Measurements from ENCODE around the gene RHD. TPM values are rescaled to one million over a fixed set of nuclear protein-coding genes. Genes with fewer than 3 reads are reported as not detected.

RHD gene
- total RNA-seq, 1 donor from 2014 or later = not detected

DNA sequence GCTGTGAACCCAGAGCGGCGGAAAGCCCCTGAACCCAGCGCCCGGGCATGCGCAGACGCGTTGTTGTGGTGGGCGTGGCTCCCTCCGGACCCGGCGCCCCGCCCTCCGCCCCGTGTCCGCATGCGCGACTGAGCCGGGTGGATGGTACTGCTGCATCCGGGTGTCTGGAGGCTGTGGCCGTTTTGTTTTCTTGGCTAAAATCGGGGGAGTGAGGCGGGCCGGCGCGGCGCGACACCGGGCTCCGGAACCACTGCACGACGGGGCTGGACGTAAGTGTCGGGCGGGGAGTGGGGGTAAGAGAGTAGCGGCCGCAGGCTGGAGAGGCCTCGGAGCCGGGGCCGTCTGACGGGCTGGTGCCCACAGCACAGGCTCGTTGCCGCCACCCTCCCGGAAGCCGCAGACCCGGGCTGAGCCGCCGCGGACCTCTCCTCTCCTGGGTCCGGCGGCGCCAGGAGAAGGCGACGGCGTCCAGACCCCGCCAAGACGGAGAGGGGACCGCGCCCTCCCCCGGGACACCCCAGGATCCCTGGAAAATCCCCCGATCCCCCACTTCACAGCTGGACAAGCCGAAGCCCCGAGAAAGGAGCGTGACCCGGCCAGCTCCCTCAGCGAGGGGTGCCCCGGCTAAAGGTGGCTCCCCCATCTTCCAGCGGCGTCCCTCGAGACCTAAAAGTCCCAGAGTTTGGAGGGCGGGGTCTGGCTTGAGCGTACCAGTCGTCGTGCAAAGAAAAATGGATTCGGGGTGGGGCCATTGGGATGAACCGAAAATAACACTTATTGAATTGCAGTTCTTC lies 66.1 kb downstream of the RHD start, which contains the start of gene TMEM50A:
Gene TMEM50A, plus strand, starts transcription at position 147 of the 794 bp plus-strand sequence. CDS start 2,153 bp downstream, outside the sequence.
- Histone ChIP-seq H3K27me3 (ENCODE audit: low read depth) (no peaks in the 10 kb centered on the region), H3K4me1 (peaks cover 20% of the 10 kb centered on the region), H3K27ac (peak within 1 kb of the TSS; percentile 95), H3K36me3 (peaks cover 9% of the 10 kb centered on the region), H3K9me3 (no peaks in the 10 kb centered on the region), H3K4me3 (peak within 1 kb of the TSS; percentile 94)
- intact Hi-C loops (cut with DNase I) = no loop called here
- TF ChIP-seq, protein P1, sequence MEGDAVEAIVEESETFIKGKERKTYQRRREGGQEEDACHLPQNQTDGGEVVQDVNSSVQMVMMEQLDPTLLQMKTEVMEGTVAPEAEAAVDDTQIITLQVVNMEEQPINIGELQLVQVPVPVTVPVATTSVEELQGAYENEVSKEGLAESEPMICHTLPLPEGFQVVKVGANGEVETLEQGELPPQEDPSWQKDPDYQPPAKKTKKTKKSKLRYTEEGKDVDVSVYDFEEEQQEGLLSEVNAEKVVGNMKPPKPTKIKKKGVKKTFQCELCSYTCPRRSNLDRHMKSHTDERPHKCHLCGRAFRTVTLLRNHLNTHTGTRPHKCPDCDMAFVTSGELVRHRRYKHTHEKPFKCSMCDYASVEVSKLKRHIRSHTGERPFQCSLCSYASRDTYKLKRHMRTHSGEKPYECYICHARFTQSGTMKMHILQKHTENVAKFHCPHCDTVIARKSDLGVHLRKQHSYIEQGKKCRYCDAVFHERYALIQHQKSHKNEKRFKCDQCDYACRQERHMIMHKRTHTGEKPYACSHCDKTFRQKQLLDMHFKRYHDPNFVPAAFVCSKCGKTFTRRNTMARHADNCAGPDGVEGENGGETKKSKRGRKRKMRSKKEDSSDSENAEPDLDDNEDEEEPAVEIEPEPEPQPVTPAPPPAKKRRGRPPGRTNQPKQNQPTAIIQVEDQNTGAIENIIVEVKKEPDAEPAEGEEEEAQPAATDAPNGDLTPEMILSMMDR (IDR thresholded peaks at IDR 0.05) = no peak
- DNase-seq = peak; percentile 92
- peak; percentile 98 to 100 for ATAC-seq

DNA sequence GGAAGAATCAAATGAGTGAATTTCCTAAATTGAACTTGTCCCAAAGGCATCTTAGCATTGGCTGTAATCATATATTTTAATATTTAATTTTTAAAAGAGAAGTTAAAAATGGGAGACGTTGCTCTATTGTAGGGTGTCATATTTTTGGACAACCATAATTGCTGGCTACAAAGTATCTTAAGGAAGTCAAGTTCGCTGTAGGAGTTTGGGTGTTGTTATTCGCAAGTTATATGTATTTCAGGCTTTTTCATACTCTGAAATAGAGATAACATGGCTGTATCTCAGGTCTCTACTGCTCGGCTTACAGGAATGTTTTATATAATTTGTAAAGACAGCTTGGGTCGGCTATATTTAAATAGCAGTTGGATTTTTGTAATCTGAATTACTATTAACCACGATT lies 66.7 kb downstream of the RHD start:
- intact Hi-C loops (cut with DNase I) = no loop called here
- TF ChIP-seq, protein P1 (IDR thresholded peaks at IDR 0.05) = no peak
- ATAC-seq (no peak), DNase-seq (no peak)
- H3K4me1 ChIP-seq = peaks cover 20% of the 10 kb centered on the region
- H3K27ac ChIP-seq = peak overlapping the region; percentile 95
- no peaks in the 10 kb centered on the region for H3K27me3 ChIP-seq (ENCODE audit: low read depth)
- H3K36me3 ChIP-seq = peaks cover 15% of the 10 kb centered on the region
- no peaks in the 10 kb centered on the region for H3K9me3 ChIP-seq
- H3K4me3 ChIP-seq = peak overlapping the region; percentile 94

DNA sequence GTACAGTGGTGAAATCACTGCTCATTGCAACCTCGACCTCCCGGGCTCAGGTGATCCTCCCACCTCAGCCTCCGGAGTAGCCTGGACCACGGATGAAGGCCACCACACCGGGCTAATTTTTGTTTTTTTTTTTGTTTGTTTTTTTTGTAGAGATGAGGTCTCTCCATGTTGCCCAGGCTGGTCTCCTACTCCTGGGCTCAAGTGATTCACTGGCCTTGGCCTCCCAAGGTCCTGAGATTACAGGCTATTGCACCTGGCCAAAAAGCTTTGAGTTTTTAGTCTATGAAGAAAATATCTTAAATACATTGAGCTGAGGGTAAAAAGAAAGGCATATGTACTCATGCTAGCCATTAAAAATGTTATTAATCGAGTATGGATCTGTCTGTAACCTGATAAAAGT lies 69.4 kb downstream of the RHD start:
- TF ChIP-seq, protein P1 (IDR thresholded peaks at IDR 0.05) = no peak
- peaks cover 20% of the 10 kb centered on the region for H3K4me1 ChIP-seq
- no peak overlapping the region for H3K27ac ChIP-seq
- no peaks in the 10 kb centered on the region for H3K27me3 ChIP-seq (ENCODE audit: low read depth)
- no peak overlapping the region for H3K4me3 ChIP-seq
- H3K9me3 ChIP-seq = no peaks in the 10 kb centered on the region
- intact Hi-C loops (cut with DNase I) = no loop called here
- peaks cover 41% of the 10 kb centered on the region for H3K36me3 ChIP-seq
- ATAC-seq (no peak), DNase-seq (no peak)

DNA sequence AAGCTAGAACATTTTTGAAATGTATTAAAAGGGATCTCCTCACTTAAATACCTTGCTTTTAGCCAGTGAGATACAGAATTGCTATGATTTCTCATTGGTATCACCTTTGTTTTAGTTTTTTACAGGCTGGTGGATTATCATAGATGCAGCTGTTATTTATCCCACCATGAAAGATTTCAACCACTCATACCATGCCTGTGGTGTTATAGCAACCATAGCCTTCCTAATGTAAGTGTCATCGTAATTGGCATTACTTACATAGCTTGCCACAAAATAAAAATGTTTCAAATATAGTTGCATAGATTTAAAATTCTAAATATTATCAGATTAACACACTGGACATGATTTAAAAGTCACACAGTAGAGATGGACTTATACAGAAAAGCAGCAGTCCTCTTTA lies 70.5 kb downstream of the RHD start:
- TF ChIP-seq, protein P1 (IDR thresholded peaks at IDR 0.05) = no peak
- no peak overlapping the region for H3K4me3 ChIP-seq
- no peaks in the 10 kb centered on the region for H3K9me3 ChIP-seq
- no peak overlapping the region for H3K27ac ChIP-seq
- H3K36me3 ChIP-seq = peaks cover 51% of the 10 kb centered on the region
- peaks cover 20% of the 10 kb centered on the region for H3K4me1 ChIP-seq
- DNase-seq = no peak
- ATAC-seq = no peak
- no peaks in the 10 kb centered on the region for H3K27me3 ChIP-seq (ENCODE audit: low read depth)
- intact Hi-C loops (cut with DNase I) = no loop called here

DNA sequence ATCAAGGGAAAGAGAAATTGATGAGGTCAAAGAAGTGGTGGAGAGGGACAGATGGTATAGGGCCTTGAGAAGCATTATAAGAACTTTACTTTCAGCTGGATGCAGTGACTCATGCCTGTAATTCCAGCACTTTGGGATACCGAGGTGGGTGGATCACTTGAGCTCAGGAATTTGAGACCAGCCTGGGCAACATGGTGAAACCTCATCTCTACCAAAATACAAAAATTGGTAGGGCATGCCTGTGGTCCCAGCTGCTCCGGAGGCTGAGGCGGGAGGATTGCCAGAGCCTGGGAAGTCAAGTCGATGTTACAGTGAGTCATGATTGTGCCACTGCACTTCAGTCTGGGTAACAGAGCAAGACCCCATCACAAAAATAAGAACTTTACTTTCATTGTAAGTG lies 71.6 kb downstream of the RHD start:
- intact Hi-C loops (cut with DNase I) = no loop called here
- no peak for DNase-seq
- TF ChIP-seq, protein P1 (IDR thresholded peaks at IDR 0.05) = no peak
- H3K27me3 ChIP-seq (ENCODE audit: low read depth) = no peaks in the 10 kb centered on the region
- no peaks in the 10 kb centered on the region for H3K9me3 ChIP-seq
- peaks cover 20% of the 10 kb centered on the region for H3K4me1 ChIP-seq
- H3K36me3 ChIP-seq = peaks cover 61% of the 10 kb centered on the region
- H3K4me3 ChIP-seq = no peak overlapping the region
- no peak overlapping the region for H3K27ac ChIP-seq
- ATAC-seq = no peak

All from lower lobe of right lung (tissue), 2 donors.